PC-3 (cell line): Measurements from ENCODE around the gene WDFY3. TPM values are rescaled to one million over a fixed set of nuclear protein-coding genes. Genes with fewer than 3 reads are reported as not detected.

Experiments used
- ATAC-seq: fragments of 200-7000 bp; cut with Tn5 transposase; 2 replicates; pipeline ENCODE4 v1.9.1; 2020; ENCODE audit warnings: mild to moderate bottlenecking, moderate library complexity
- BruUV-seq: library from RNA; stranded (reverse); fragments of 400-500 nt; replicated peaks from 2 replicates; lab custom pipeline; 2021; lab: Mats Ljungman, UMichigan
- CTCF ChIA-PET: fragments of 300-600 bp; sonication (Branson Sonifier 250); formaldehyde crosslinking; loops from one replicate; lab custom pipeline; 2022; ENCODE audit warnings: antibody characterized with exemption; lab: Charles Lee
- POLR2A ChIA-PET: fragments of 300-600 bp; sonication (Branson Sonifier 250); formaldehyde crosslinking; loops from one replicate; lab custom pipeline; 2022; ENCODE audit warnings: antibody characterized with exemption; ENCODE audit not compliant: unreplicated experiment; lab: Charles Lee
- DNase-seq: peaks from one replicate; pipeline ENCODE4 v3.0.0-alpha.2; 2015
- H2AFZ ChIP-seq: fragments of 300-600 bp; sonication (generic); 2 replicates; pipeline ENCODE4 v1.6.0; 2016; ENCODE audit warnings: antibody characterized with exemption, low read length
- H3F3A ChIP-seq: fragments of 300-600 bp; sonication (generic); one replicate; pipeline ENCODE4 v1.6.0; 2017; ENCODE audit warnings: antibody characterized with exemption, low read length, control low read depth, mild to moderate bottlenecking; ENCODE audit not compliant: unreplicated experiment
- H3K27ac ChIP-seq: fragments of 300-600 bp; sonication (generic); 2 replicates; pipeline ENCODE4 v1.5.1; 2016; ENCODE audit warnings: mild to moderate bottlenecking, low read length
- H3K27me3 ChIP-seq: fragments of 300-600 bp; sonication (generic); 2 replicates; pipeline ENCODE4 v1.6.1; 2016; ENCODE audit warnings: low read length, mixed read lengths
- H3K36me3 ChIP-seq: fragments of 300-600 bp; sonication (generic); 2 replicates; pipeline ENCODE4 v1.6.1; 2016; ENCODE audit warnings: low read depth, mixed run types, low read length, mixed read lengths
- H3K4me1 ChIP-seq: fragments of 300-600 bp; sonication (generic); 2 replicates; pipeline ENCODE4 v1.5.1; 2016; ENCODE audit warnings: low read length; ENCODE audit not compliant: insufficient read depth
- H3K4me2 ChIP-seq: fragments of 300-600 bp; sonication (generic); 2 replicates; pipeline ENCODE4 v1.6.0; 2016; ENCODE audit warnings: low read length
- H3K4me3 ChIP-seq: fragments of 300-600 bp; sonication (generic); 2 replicates; pipeline ENCODE4 v1.5.1; 2016; ENCODE audit warnings: mild to moderate bottlenecking, low read length, mixed read lengths
- H3K79me2 ChIP-seq: fragments of 300-600 bp; sonication (generic); 2 replicates; pipeline ENCODE4 v1.6.1; 2017; ENCODE audit warnings: low read length, mixed read lengths
- H3K9ac ChIP-seq: fragments of 300-600 bp; sonication (generic); 2 replicates; pipeline ENCODE4 v1.6.0; 2016; ENCODE audit warnings: mild to moderate bottlenecking, low read length
- H3K9me2 ChIP-seq: fragments of 300-600 bp; sonication (generic); replicated peaks from 2 replicates; pipeline ENCODE4 v1.6.1; 2016; ENCODE audit warnings: mixed run types, low read length, mixed read lengths
- H3K9me3 ChIP-seq: fragments of 300-600 bp; sonication (generic); 2 replicates; pipeline ENCODE4 v1.6.1; 2016; ENCODE audit warnings: low read length, mixed read lengths
- H4K20me1 ChIP-seq: fragments of 300-600 bp; sonication (generic); 2 replicates; pipeline ENCODE4 v1.6.1; 2016; ENCODE audit warnings: low read length, mixed read lengths
- CTCF ChIP-seq: fragments of 300-600 bp; sonication (generic); conservative IDR thresholded peaks from 2 replicates; pipeline ENCODE4 v1.5.1; 2017; ENCODE audit warnings: antibody characterized with exemption, low read depth, mild to moderate bottlenecking, low read length
- EZH2 ChIP-seq: fragments of 300-600 bp; sonication (generic); IDR thresholded peaks from one replicate; pipeline ENCODE4 v1.6.1; 2017; ENCODE audit warnings: antibody characterized with exemption, mild to moderate bottlenecking, low read length; ENCODE audit not compliant: unreplicated experiment
- EZH2phosphoT487 ChIP-seq: fragments of 300-600 bp; sonication (generic); IDR thresholded peaks from 2 replicates; pipeline ENCODE4 v1.6.1; 2018; ENCODE audit warnings: mild to moderate bottlenecking, antibody characterized with exemption, low read length, borderline replicate concordance
- intact Hi-C: fragments of 100-400 bp; cut with micrococcal nuclease; formaldehyde crosslinking; loops from 2 replicates; pipeline ENCODE4 v1.9.0; 2023
- total RNA-seq: library from RNA; depleted of rRNA; stranded (reverse); fragments of >200 nt; gene quantifications from 2 replicates; pipeline ENCODE4 v1.2.3, GENCODE V29; 2014

Gene WDFY3
- total RNA-seq, 1 experiment from 2014 or later = 23.1 TPM

GRCh38 chr4:84647312-84647884, 319.1 kb downstream of the WDFY3 start:
- Histone ChIP-seq H3K9ac (no peak overlapping the region), H3K27me3 (no peaks in the 10 kb centered on the region), H4K20me1 (no peaks in the 10 kb centered on the region), H3K9me2 (no peaks in the 10 kb centered on the region), H3K4me3 (no peak overlapping the region), H3K4me1 (peaks cover 10% of the 10 kb centered on the region), H3F3A (no peaks in the 10 kb centered on the region), H3K9me3 (no peaks in the 10 kb centered on the region), H3K4me2 (no peak overlapping the region), H3K79me2 (no peaks in the 10 kb centered on the region), H3K27ac (no peak overlapping the region), H2AFZ (no peak overlapping the region), H3K36me3 (no peaks in the 10 kb centered on the region)
- DNase-seq (no peak), ATAC-seq (no peak)
- TF ChIP-seq EZH2 (no peak), CTCF (no peak), EZH2phosphoT487 (no peak)
- CTCF ChIA-PET = no interaction called here
- no TSS peak for BruUV-seq
- POLR2A ChIA-PET = no interaction called here
- intact Hi-C loops = no loop called here

DNA sequence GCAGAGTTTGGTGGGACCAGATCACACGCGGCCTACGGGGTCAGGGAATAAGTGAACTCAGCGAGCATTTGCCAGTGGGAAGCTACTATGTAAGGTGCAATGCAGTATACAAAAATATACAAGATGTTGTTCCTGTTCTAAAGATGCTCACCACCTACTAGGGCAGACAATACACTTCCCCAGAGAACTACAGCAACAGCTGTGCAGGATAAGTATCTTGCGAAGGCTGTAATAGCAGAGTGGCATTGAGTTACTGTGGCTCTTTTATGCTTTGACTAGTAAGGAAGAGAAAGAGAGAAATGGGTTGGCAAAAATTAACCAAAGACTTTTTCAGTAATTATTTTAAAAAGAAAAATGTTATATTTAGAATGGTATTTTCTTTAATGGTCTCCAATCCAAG, 322.4 kb downstream of the WDFY3 start:
- no TSS peak for BruUV-seq
- no peak overlapping the region for H3K4me2 ChIP-seq
- H3K27ac ChIP-seq = no peak overlapping the region
- H3K9ac ChIP-seq = no peak overlapping the region
- ATAC-seq = no peak
- ChIA-PET POLR2A (no interaction called here), CTCF (no interaction called here)
- H3K4me1 ChIP-seq = peaks cover 14% of the 10 kb centered on the region
- intact Hi-C loops = no loop called here
- H3K27me3 ChIP-seq = no peaks in the 10 kb centered on the region
- no peak overlapping the region for H3K4me3 ChIP-seq
- no peaks in the 10 kb centered on the region; the same call in 1 of the 2 replicates for H3K36me3 ChIP-seq
- H3K9me3 ChIP-seq = no peaks in the 10 kb centered on the region
- H3F3A ChIP-seq = no peaks in the 10 kb centered on the region
- no peak overlapping the region for H2AFZ ChIP-seq
- TF ChIP-seq EZH2phosphoT487 (no peak), CTCF (no peak), EZH2 (no peak)
- H3K79me2 ChIP-seq = no peaks in the 10 kb centered on the region
- no peaks in the 10 kb centered on the region for H4K20me1 ChIP-seq
- no peak for DNase-seq
- H3K9me2 ChIP-seq = no peaks in the 10 kb centered on the region

GRCh38 chr4:84639145-84639544, 327.3 kb downstream of the WDFY3 start:
- Histone ChIP-seq H3K79me2 (no peaks in the 10 kb centered on the region), H3K9me2 (no peaks in the 10 kb centered on the region), H3K4me3 (no peak overlapping the region), H3K36me3 (no peaks in the 10 kb centered on the region; the same call in 1 of the 2 replicates), H3K4me2 (no peak overlapping the region), H3K9ac (no peak overlapping the region), H3K27ac (no peak overlapping the region), H4K20me1 (no peaks in the 10 kb centered on the region), H3K4me1 (peaks cover 19% of the 10 kb centered on the region), H3F3A (no peaks in the 10 kb centered on the region), H3K27me3 (no peaks in the 10 kb centered on the region), H3K9me3 (no peaks in the 10 kb centered on the region), H2AFZ (no peak overlapping the region)
- intact Hi-C loops = loop anchor here (5.0 kb wide), 1 partner anchor 53 kb away; no protein-coding TSS in a partner anchor
- peak; percentile 53 for ATAC-seq
- no peak for TF ChIP-seq EZH2
- TF ChIP-seq EZH2phosphoT487 = no peak
- ChIA-PET POLR2A (no interaction called here), CTCF (interaction anchor here (0.7 kb wide), 1 partner anchor 61 kb away, joined by 3 read pairs; no protein-coding TSS in a partner anchor)
- no TSS peak for BruUV-seq
- DNase-seq = no peak
